GM18502 (cell line): ENCODE measurements around the gene BCOR.

Experiments used
- ATAC-seq: cut with Tn5 transposase; IDR thresholded peaks from one replicate; pipeline ENCODE4 v1.9.1; 2021; ENCODE audit warnings: mild to moderate bottlenecking; ENCODE audit not compliant: unreplicated experiment, poor library complexity

Gene BCOR

DNA sequence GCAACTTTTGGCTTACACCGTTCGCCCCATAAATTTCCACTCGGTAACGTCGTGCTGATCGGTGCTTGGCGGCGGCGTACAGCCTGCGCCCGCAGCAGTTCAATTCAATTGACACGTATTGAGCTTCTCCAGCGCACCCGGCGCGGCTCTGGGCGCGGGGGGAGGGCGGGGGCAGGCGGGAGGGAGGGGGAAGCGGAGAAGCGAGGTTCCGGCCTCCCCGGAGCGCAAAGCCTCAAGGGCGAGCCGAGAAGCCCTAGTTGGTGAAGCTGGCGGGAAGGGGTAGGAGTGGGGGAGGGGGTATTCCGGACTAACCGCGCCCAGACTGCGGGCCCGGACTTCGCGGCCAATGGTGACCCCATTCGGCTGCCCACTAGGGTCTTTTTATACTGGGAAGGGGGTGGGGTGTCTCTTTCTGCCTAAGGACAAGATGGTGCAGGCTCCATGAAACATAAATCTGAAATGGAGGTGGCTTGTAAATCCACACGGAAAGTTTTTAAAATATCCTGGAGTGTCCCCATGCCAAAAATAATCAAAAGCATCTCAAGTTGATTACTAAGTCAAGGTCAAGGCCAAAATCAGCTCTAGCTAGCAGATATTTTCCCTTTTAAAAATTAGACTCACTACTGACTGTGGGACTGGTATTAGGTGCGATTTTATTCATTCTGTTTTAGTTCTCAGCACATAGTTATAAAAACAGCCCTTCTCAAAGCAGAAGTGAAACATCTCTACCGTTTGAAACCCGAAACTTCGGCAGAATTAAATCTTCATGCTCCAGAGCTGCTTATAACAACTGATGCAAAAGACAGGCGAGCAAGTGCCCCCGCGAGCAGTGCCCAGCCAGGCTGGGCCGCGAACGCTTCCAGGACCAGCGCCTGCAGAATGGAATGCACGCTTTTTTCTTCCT, 1.5 kb upstream of the BCOR start:
- no peak for ATAC-seq

DNA sequence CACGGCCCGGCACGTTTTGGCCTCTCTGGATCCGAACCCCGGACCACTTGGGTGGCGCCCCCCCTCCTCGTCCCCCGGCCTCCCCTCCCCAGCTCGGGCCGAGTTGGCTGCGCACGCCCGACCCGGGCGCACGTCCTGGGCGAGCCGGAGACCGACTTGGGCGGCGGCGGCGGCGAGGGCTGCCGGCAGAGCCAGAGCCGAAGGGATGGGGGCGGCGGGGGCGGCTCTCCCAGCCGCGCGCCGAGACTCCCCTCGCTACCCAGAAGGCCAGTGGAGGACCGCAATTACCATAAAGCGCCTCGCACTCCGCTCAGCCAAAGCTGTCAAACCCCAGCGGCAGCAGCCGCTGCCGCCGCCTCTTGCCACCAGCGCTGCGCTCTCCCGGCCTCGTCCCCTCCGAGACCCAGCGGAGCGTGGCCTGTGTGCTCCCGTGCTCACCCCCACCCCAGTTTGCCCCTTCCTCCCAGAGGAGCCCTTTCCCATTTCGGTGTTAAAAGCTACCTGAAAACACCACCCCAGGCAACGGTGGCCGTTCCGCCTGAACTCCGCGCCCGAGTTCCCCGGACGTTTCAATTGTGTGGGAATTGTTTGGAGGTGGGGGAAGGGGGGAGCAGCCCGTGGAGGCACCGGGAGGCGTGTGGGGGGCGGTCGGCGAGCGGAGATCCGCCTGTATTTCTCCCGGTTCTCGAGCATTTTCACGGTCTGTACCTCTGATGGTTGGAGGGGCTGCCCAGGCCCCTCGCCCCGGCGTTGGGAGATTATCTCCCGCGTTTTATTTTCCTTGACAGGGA, 701 bp upstream of the BCOR start:
- no peak for ATAC-seq

DNA sequence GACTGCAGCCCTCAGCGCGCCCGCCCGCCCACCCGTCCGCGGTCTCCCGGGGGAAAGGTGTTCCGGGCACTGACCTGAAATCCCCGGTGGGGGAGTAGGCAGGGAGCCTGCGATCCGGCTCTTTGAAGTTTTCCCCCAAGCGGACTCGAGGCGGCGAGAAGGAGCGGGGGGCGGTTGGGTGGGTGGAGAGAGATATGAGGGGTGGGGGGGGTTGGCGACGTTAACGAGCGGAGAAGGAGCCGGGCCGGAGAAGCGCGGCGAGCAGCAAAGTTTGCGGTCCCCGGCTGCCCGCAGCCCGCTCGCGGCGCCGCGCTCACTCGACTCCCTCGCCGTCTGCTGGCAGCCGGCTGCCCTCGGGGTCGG, 636 bp downstream of the BCOR start:
- no peak for ATAC-seq

DNA sequence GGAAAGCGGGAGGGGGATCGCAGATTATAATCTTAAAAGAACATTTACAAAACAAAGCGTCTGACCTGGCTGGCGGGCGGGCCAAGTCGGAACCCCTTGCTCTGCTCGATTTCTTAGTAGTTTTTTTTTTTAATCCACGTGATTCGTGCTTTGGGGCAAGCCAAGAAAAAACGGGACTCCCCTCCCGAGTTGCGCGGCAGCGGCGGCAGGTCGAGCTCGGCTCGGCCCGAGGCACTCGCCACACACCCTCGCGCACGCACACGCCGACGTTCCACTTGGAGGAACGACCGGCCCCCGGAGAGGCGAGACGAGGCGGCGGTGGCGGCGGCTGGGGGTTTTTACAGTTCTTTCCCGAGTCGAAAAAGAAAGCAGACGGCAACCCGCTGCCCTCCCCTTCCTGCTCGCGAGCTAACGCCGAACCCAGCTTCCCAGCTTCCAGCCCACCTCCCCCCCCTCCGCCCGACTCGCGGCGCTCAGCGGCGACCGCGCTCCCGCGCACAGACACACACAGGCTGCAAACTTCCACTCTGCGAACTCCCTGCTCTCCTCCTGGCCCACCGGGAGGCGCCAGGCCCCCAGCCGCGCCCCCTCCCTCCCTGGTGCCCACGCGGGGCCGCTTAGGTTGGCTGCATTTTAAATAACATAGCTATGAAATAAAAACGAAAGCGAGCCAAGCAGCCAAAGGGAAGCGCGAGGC, 1.2 kb downstream of the BCOR start:
- no peak for ATAC-seq

DNA sequence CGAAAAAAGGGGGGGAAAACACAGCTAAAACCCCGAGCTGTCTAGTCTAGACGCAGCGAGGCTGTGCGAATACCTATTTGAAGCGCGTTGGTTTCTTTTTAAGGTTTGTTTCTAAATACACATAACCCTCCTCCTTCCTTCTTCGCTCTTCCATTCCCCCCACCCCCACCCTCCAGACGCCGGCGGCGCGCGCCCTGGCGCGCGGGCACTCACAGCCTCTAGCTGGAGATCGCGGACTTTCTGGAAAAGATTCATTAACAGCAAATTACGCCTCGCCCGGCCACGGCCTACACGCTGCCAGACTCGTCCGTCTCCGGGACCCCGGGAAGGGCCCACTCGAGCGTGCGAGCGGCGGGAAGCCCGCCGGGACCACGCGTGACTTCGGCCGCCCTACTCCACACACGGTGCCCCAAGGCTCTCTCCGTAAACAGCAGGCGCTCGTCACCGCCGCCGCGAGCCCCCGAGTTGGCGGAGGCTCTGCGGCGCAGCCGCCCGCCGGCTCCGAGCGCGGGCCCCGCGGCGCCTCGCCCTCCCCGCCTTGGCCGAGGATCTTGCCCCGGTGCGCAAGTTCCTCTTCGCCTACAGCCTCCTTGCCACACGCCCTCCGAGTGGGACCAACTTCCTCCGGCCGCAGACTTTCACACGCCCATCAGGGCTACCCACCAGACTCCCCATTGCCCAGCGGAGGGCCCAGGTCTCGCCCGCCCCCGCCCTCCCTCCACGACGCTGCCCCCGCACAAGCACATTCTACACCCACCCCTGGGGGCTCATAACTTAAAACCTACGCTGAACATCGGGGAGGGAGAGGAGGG, 2.0 kb downstream of the BCOR start:
- no peak for ATAC-seq

DNA sequence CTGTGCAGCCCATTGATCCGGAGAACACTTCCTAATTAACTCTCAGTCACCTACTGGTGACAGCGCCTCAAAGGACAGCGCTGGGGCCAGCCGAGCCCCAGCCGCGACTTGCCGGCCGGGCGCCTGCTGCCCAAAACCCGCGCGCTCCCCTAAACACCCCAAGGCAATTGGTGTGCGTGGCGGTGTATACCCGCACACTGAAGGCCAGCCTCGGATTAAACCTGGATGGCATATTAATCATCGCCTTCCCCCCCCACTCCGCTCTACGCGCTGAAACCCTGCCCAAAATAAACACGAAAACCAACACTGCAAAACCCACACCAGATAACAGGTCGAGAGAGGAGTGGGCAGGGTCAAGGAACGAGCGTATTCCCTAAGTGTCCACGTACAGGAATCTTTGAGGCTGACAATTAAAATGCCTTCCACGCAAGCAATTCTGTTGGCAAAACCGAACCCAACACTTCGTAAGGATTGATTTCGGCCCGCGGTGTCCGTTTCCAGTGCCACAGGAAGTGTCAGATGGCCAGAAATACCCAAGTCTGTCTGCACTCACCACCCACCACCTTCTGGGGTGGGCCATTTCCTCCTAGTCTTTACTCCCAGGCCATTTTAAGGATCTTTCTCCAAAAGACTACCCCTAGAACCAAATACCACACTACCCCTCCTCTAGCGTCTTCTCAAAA, 2.7 kb downstream of the BCOR start:
- ATAC-seq = no peak

DNA sequence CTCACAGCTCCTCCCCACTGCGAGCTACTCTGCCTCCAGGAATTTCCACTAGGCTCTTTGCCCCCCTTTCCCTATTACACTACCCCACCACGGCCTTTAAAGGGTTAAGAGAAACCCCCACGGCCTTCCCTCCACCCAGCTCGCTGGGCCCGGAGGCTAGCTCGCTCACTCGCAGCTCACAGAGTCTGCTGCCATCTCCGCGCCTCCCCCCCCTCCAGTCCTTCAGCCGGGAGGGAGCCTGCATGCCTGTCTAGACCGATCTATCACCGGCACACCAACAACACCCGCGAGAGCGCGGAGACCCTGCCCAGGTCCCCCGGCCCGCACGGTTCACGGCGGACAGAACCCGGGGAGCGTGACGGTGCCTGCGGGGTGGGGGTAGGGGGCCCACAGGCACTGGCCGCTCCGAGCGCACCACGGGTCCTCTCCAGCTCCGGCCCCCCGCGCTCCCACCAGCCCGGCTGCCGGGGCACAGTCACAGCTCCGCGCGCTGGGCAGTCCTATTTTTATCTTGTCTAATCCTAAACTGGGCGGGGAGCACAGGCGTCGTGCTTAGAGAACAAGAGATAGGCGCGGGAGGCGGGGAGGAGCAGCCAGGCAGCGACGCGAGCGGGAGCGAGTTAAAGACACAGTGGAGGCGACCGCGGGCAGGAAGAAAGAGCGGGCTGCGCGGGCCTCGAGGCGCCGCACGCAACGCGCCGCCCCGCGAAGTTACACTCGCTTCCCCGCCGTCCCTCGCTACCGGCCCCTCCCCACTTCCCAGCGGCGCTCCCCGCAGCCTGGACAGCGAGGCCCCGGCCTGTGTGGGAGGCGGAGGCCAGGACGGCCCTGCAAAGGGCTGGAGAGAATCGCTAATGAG, 3.5 kb downstream of the BCOR start:
- no peak for ATAC-seq

DNA sequence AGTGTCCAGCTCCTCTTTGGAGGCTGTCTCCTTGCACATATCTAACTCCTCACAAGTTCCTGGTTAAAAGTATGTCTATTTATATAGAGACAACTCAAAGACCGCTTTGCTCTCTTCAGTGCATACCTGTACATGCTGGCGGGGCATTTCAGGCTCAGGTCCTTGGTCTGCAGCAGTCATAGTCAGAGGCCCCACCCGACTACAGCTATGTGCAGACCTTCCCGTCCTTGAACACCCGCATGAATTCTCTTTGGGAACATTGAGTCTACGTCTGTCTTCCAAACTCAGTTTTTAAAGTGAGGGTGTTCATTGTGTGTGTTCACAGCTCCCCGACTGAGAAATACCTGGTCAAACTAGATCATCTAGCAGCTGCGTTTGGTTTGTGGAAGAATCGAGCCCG, 4.2 kb downstream of the BCOR start:
- no peak for ATAC-seq

DNA sequence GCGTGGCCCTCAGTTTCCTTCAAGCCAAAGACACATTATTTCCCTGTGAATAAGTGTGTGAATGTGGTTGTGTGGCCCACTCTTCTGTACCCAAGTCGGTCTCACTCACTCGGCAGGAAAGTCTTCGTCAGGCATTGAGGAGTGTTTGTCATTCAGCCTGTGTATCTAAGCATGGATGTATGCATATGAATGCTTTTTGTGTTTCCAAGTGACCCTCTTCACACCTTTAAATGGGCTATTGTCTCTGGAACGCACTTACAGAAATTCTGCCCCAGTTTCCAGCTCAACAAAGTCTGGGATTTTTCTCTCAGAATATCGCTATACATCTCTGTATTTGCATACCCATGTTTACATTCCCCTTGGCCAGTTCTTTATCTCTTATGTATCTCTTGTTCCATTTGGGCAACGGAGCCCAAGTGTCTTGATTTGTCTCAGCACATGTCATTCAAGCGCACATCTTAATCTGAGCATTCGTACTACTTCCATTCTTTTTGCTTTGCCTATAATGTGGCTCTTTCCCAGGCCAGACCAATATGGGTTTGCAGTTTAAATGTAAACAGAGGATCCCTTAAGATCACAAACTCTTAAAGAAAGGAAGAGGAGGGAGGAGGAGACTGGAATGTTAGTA, 4.8 kb downstream of the BCOR start:
- ATAC-seq = no peak

DNA sequence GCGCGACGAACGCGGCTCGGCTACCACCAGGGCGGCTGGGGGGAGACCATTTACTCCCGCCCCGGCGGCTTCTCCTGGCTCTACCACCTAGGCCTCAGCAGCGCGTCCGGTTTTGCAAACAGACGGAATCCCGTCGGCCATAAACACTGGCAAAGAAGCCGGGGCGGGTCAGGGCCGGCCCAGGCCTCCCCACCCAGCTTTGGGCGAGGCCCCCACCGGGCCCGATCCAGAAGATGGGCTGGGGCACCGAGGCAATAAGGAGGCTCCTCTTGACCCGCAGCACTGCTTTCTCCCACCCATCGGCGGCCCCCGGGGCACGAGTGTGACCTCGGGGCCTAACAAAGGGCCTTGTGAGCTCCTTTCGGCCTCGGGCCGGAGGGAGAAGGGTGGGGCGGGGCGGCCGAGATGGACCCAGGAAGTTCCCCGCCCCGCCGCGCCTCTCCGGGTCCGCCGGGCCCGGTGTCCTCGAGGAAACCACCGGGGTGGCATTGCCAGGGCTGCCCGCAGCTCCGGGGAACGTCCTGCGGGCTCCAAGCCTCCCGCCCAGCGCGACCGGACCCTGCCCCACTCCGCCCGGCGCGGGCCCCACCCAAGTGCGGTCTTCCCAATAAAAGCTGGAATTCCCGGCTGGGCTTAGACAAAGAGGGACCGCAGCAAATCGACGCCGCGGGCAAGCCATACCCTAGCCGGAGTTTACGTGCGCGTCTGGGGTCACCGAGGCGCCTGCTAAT, 5.9 kb downstream of the BCOR start:
- ATAC-seq = no peak

DNA sequence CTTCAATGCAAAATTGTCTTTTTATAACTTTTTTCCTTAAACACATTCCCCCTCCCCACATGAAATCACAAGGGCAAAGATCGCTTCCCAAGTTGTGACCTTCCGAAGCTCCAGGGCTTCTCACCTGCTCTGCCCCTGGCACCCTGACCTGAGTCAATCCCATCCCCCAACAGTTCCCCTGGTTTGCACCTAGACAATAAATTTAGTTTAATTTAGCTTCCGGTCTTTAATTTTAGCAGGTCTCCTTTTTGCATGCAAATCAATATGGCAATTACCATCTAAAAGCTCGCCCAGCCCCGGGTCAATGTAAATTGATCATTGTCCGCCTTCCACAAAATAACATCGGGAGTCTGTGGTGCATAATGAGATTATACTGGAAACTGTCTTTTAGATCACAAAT, 6.8 kb downstream of the BCOR start:
- ATAC-seq = no peak

DNA sequence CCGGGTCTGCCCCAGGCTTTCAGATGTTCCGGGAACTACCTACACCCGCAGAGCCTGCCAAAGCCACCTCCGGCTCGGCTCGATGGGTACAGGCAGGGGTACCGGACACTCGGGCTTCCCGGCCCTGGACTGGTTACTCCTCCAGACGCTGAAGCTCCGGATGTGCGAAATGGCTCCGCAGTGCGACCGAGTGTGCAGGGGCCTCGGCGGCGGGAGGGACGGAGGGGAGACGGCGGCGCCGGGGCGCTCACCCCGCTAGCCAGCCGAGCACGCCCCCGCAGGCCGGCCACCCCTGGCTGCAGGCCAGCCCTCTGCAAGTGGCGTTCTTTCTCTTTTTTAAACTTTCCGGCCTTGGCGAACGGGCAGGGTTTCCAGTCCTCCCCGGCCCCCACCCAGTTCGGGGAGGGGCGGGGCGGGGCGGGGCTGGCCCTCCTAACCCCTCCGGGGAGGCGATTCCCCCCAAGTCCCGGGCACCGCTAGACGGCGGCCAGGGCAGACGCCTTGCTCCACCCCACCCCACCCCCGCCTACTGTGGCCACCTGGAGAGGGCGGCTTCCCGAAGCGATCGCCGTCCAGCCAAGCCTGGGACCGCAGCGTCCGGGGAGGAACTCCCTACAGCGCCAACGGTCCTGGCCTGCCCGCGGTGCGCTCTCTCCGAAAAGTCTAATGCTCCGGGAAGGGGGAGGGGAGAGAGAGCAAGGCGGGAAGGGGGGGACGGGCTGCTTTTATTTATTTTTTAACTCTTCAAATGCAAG, 7.5 kb downstream of the BCOR start:
- no peak for ATAC-seq

DNA sequence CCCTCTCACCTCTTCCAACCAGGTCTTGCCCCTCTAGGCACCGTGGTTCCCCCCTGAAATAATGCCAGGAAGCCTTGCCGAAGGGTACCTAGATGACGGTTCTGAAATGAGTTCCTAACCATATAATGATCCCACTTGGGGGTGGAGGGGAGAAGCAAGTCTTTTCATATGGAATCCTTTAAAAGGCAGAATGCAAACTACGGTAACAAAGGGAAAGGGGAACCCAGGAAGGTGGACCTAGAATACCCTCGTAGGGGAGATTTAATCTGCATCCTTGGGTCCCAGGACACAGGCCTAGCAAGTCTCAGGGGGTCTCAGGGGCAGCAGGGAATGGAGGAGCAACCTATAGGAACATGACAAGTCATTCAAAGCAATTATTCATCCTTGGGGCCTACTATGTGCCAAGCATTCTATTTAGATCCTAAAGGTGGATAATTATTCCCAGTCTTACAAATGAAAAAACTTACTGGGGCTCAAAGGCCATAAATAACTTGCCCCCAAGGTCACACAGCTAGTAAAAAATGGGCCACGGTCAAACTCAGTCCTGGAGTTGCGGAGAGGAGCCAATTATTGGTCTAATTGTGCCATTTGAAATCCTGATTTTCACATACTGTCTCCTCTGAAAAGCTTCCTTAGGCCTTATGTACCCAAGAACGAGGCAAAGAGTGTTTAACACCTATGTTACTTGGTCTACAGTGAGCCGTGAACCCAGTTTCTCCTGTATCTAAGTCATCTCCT, 8.8 kb downstream of the BCOR start:
- no peak for ATAC-seq

DNA sequence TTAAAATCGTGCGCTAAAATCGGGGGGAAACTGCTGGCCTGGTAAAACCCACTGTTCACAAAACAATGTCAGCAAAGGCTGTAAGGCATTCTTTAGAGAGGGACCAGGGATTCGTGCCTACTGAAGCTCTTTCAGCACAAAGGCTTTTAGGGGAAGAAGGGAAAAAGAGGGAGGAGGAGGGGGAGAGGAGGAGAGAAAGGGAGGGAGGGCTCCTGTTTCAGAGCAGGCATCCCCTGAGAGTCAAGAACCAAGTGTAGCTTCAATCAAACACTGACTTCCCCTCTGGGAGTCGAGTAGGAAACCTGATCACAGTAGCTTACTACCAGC, 9.5 kb downstream of the BCOR start:
- ATAC-seq = no peak

DNA sequence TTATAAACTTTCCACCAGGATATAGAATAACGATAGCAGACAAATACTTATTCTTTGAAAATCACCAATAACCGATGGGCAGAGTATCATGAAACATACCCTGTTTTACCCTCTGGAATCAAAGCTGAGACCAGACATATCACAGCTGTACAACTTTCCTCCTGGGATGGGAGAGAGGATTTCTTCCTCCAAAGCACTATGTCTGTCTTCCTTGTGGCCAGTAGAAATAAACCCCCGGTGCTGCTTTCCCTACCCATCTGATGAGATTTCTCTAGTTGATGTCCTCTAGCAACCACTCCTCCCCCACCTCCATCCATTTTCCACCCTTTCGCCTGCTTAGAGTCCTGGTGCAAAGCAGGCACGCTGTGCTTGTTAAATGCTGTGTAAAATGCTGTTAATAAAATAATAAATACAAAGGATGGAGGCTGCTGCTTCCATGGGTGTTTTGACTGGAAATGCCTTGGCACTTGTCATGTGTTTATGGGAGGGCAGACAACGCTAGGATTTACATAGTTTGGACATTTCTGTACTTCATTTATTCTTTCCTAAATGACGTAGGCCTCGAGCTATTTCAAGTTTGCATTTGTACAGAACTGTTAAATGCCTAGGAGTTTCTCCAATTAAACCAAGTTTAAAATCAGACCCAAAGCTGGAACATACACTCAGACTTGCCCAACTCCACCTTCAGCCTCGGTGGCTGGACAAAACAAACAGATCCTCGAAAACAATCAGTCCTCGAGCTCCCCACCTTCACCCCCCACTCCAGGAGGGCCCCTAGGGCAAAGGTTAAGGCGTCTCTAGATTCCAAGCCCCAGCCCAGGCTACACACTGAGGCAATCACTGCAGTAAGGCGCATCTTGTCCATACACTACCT, 10.1 kb downstream of the BCOR start:
- no peak for ATAC-seq
